GM13977 (cell line): ENCODE measurements around the gene PCBD2.

Experiments used
- DNase-seq: peaks from one replicate; pipeline ENCODE4 v3.0.0; 2012; ENCODE audit warnings: low spot score
- in situ Hi-C: fragments of 300-500 bp; cut with MboI; formaldehyde crosslinking; loops from one replicate; pipeline ENCODE4 v1.12.0; 2022; ENCODE audit warnings: low sequenced_read_pairs, low pct_unique_long_range_greater_than_20kb, mixed read lengths, inconsistent platforms; ENCODE audit not compliant: unreplicated experiment
- TF ChIP-seq, protein P1 (sequence below): IDR thresholded peaks from 2 replicates; pipeline ENCODE4 v1.5.1; 2012; ENCODE audit warnings: mild to moderate bottlenecking, control low read depth; ENCODE audit not compliant: insufficient read depth; ENCODE audit errors: extremely low read depth, missing control alignments

The PCBD2 gene

GRCh38 chr5:134943547-134943946, 38.6 kb downstream of the PCBD2 start:
- DNase-seq, result no peak
- TF ChIP-seq, protein P1, sequence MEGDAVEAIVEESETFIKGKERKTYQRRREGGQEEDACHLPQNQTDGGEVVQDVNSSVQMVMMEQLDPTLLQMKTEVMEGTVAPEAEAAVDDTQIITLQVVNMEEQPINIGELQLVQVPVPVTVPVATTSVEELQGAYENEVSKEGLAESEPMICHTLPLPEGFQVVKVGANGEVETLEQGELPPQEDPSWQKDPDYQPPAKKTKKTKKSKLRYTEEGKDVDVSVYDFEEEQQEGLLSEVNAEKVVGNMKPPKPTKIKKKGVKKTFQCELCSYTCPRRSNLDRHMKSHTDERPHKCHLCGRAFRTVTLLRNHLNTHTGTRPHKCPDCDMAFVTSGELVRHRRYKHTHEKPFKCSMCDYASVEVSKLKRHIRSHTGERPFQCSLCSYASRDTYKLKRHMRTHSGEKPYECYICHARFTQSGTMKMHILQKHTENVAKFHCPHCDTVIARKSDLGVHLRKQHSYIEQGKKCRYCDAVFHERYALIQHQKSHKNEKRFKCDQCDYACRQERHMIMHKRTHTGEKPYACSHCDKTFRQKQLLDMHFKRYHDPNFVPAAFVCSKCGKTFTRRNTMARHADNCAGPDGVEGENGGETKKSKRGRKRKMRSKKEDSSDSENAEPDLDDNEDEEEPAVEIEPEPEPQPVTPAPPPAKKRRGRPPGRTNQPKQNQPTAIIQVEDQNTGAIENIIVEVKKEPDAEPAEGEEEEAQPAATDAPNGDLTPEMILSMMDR, result no peak
- in situ Hi-C loops, result no loop called here

- TF ChIP-seq, protein P1, result no peak
- DNase-seq, result no peak
- in situ Hi-C loops, result no loop called here
Measured at GRCh38 chr5:134944630-134945029, 39.7 kb downstream of the PCBD2 start.

- in situ Hi-C loops, result no loop called here
- TF ChIP-seq, protein P1, result no peak
- no peak for DNase-seq
Measured at GRCh38 chr5:134945041-134945440, 40.1 kb downstream of the PCBD2 start.

DNA sequence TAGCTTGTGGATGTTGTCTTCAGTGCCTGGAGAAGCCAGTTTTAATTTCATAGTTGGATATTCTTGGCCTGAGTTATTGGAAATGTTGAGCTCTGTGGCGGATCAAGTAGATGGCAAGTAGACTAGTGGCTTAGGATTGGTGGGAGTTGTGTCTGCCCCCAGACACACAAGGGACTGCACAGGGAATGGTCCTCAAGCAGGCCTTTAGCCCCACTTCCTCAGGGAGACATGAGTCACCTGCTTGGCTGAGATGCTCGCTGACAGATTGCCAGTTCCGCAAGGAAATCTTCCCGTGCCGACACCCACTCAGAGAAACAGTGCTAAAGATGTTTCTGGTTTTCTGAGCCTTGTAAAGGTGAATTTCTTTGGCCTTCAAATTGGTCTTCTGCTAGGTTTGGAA, 44.0 kb downstream of the PCBD2 start:
- DNase-seq, result no peak
- in situ Hi-C loops, result no loop called here
- TF ChIP-seq, protein P1, result no peak

- TF ChIP-seq, protein P1, result no peak
- no peak for DNase-seq
- in situ Hi-C loops, result no loop called here
Measured at GRCh38 chr5:134949316-134949715, 44.4 kb downstream of the PCBD2 start.

DNA sequence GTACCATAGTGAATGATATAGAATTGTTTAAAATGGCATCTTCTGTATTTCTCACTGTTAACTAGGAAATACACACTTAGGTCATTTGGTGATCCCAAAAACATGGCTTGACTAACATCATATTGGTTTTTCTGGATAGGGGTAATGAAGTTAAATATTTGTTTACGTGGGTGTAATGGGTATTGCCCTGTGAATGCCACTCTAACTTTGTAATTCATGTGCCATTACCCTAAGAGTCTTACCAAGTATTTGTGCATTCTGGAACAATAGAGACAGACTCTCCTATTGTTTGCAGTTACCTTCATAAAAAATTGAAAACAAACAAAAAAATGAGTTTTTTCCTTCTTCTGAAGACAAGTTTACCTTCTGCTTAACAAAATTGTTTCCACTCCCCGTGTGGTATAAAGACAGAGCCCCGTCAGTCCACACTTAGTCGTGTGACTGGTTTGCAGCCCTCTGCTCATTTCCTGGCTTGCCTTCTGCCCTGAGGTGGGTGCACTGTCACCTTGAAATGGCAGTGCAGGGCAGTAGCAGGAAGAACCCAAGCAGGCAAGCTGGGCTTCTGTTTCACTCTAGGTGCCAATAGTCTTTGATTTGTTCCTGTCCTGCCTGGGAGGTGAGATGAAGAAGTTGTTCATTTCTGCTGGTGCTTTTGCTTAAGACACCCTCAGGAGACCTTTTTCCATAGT, 53.1 kb downstream of the PCBD2 start:
- in situ Hi-C loops, result no loop called here
- no peak for DNase-seq

More for the DNA sequence above, 53.1 kb downstream of the PCBD2 start:
- TF ChIP-seq, protein P1, result no peak
